Neural cell (in vitro differentiated cells): ENCODE data around the gene OR5H1. TPM values are rescaled to one million over a fixed set of nuclear protein-coding genes. Genes with fewer than 3 reads are reported as not detected.

Source experiments
- H2AFZ ChIP-seq: fragments of 200-600, 300-800 bp; sonication (generic), shearing (Covaris generic); 2 replicates; pipeline ENCODE4 v1.6.0; 2014; ENCODE audit warnings: low read depth, mild to moderate bottlenecking, antibody characterized with exemption, low read length, moderate library complexity
- H3F3A ChIP-seq: fragments of 200-600 bp; shearing (Covaris generic); 2 replicates; pipeline ENCODE4 v1.6.1; 2016; ENCODE audit warnings: mild to moderate bottlenecking, moderate library complexity, mixed read lengths, antibody characterized with exemption, low read length; ENCODE audit not compliant: insufficient read depth, poor library complexity, severe bottlenecking
- H3K27ac ChIP-seq: fragments of 200-600, 300-800 bp; sonication (generic), shearing (Covaris generic); 2 replicates; pipeline ENCODE4 v1.5.1; 2014; ENCODE audit warnings: mild to moderate bottlenecking, low read length, moderate library complexity
- H3K27me3 ChIP-seq: fragments of 300-800, 200-600 bp; sonication (generic), shearing (Covaris generic); 2 replicates; pipeline ENCODE4 v1.6.0; 2014; ENCODE audit warnings: mild to moderate bottlenecking, low read depth, low read length, moderate library complexity; ENCODE audit not compliant: insufficient read depth
- H3K36me3 ChIP-seq: fragments of 300-800, 200-600 bp; sonication (generic), shearing (Covaris generic); 2 replicates; pipeline ENCODE4 v1.5.1; 2014; ENCODE audit warnings: mild to moderate bottlenecking, antibody characterized with exemption, low read length, moderate library complexity; ENCODE audit not compliant: insufficient read depth
- H3K4me2 ChIP-seq: fragments of 300-800, 200-600 bp; sonication (generic), shearing (Covaris generic); 2 replicates; pipeline ENCODE4 v1.6.0; 2014; ENCODE audit warnings: mild to moderate bottlenecking, low read length
- H3K4me3 ChIP-seq: fragments of 300-800, 200-600 bp; sonication (generic), shearing (Covaris generic); 2 replicates; pipeline ENCODE4 v1.5.1; 2014; ENCODE audit warnings: mild to moderate bottlenecking, low read length, moderate library complexity
- H3K79me2 ChIP-seq: fragments of 200-600 bp; shearing (Covaris generic); replicated peaks from 2 replicates; pipeline ENCODE4 v1.6.0; 2014; ENCODE audit warnings: mild to moderate bottlenecking, low read length, moderate library complexity; ENCODE audit not compliant: insufficient read depth
- H3K9ac ChIP-seq: fragments of 300-800, 200-600 bp; sonication (generic), shearing (Covaris generic); 2 replicates; pipeline ENCODE4 v1.6.1; 2016; ENCODE audit warnings: mild to moderate bottlenecking, low read length, mixed read lengths
- H3K9me2 ChIP-seq: fragments of 200-600 bp; shearing (Covaris generic); 2 replicates; pipeline ENCODE4 v1.6.1; 2016; ENCODE audit warnings: mild to moderate bottlenecking, low read length, mixed read lengths; ENCODE audit not compliant: insufficient read depth
- H3K9me3 ChIP-seq: fragments of 200-600, 300-800 bp; sonication (generic), shearing (Covaris generic); 2 replicates; pipeline ENCODE4 v1.6.1; 2016; ENCODE audit warnings: mild to moderate bottlenecking, mixed run types, low read length, moderate library complexity, mixed read lengths
- H4K20me1 ChIP-seq: fragments of 200-600 bp; shearing (Covaris generic); 2 replicates; pipeline ENCODE4 v1.6.1; 2016; ENCODE audit warnings: mild to moderate bottlenecking, mixed run types; ENCODE audit not compliant: insufficient read depth
- CTCF ChIP-seq: fragments of 450-650 bp; IDR thresholded peaks from 2 replicates; pipeline ENCODE4 v1.5.1; 2014; ENCODE audit warnings: antibody characterized with exemption, mild to moderate bottlenecking, moderate library complexity; ENCODE audit not compliant: poor library complexity, severe bottlenecking
- EP300 ChIP-seq: fragments of 450-650 bp; conservative IDR thresholded peaks from 2 replicates; pipeline ENCODE4 v1.6.1; 2014; ENCODE audit warnings: antibody characterized with exemption, mild to moderate bottlenecking, moderate library complexity; ENCODE audit not compliant: poor library complexity, severe bottlenecking
- EZH2 ChIP-seq: fragments of 200-600, 300-800 bp; shearing (Covaris generic), sonication (generic); IDR thresholded peaks from 2 replicates; pipeline ENCODE4 v1.6.1; 2014; ENCODE audit warnings: antibody characterized with exemption, low read length, borderline replicate concordance, mild to moderate bottlenecking; ENCODE audit not compliant: insufficient read depth, poor library complexity, severe bottlenecking
- MXI1 ChIP-seq: fragments of 450-650 bp; conservative IDR thresholded peaks from 2 replicates; pipeline ENCODE4 v1.6.1; 2014; ENCODE audit warnings: antibody characterized with exemption, mild to moderate bottlenecking; ENCODE audit not compliant: poor library complexity, severe bottlenecking
- POLR2AphosphoS5 ChIP-seq: IDR thresholded peaks from 2 replicates; pipeline ENCODE4 v1.6.1; 2012
- RAD21 ChIP-seq: fragments of 450-650 bp; conservative IDR thresholded peaks from 2 replicates; pipeline ENCODE4 v1.6.1; 2014; ENCODE audit warnings: antibody characterized with exemption, mild to moderate bottlenecking, moderate library complexity
- SMC3 ChIP-seq: fragments of 450-650 bp; conservative IDR thresholded peaks from 2 replicates; pipeline ENCODE4 v1.6.1; 2014; ENCODE audit warnings: antibody characterized with exemption, mild to moderate bottlenecking, moderate library complexity; ENCODE audit not compliant: poor library complexity
- TAF1 ChIP-seq: IDR thresholded peaks from 2 replicates; pipeline ENCODE4 v1.6.1; 2012; ENCODE audit warnings: low read depth
- polyA plus RNA-seq: library from polyadenylated mRNA; depleted of rRNA; stranded (reverse); fragments of >200 nt; gene quantifications from 2 replicates; pipeline ENCODE4 v1.2.3, GENCODE V29; 2014
- TF ChIP-seq, protein P1 (sequence below): IDR thresholded peaks from 2 replicates; pipeline ENCODE4 v1.6.1; 2012; ENCODE audit warnings: borderline replicate concordance

OR5H1 gene
- polyA plus RNA-seq, 1 donor from 2014 or later = not detected

- H2AFZ ChIP-seq = no peak overlapping the region
- H3K27ac ChIP-seq = no peak overlapping the region
- no peak overlapping the region for H3K9ac ChIP-seq
- H4K20me1 ChIP-seq = no peaks in the 10 kb centered on the region
- H3K4me2 ChIP-seq = no peak overlapping the region
- H3K36me3 ChIP-seq = no peaks in the 10 kb centered on the region
- TF ChIP-seq TAF1 = no peak
- no peak for TF ChIP-seq RAD21
- TF ChIP-seq POLR2AphosphoS5 = no peak
- TF ChIP-seq, protein P1, sequence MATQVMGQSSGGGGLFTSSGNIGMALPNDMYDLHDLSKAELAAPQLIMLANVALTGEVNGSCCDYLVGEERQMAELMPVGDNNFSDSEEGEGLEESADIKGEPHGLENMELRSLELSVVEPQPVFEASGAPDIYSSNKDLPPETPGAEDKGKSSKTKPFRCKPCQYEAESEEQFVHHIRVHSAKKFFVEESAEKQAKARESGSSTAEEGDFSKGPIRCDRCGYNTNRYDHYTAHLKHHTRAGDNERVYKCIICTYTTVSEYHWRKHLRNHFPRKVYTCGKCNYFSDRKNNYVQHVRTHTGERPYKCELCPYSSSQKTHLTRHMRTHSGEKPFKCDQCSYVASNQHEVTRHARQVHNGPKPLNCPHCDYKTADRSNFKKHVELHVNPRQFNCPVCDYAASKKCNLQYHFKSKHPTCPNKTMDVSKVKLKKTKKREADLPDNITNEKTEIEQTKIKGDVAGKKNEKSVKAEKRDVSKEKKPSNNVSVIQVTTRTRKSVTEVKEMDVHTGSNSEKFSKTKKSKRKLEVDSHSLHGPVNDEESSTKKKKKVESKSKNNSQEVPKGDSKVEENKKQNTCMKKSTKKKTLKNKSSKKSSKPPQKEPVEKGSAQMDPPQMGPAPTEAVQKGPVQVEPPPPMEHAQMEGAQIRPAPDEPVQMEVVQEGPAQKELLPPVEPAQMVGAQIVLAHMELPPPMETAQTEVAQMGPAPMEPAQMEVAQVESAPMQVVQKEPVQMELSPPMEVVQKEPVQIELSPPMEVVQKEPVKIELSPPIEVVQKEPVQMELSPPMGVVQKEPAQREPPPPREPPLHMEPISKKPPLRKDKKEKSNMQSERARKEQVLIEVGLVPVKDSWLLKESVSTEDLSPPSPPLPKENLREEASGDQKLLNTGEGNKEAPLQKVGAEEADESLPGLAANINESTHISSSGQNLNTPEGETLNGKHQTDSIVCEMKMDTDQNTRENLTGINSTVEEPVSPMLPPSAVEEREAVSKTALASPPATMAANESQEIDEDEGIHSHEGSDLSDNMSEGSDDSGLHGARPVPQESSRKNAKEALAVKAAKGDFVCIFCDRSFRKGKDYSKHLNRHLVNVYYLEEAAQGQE = no peak
- TF ChIP-seq EZH2 = no peak
- no peak for TF ChIP-seq MXI1
- no peak for TF ChIP-seq EP300
- TF ChIP-seq CTCF = no peak
- no peak for TF ChIP-seq SMC3
- no peaks in the 10 kb centered on the region for H3K27me3 ChIP-seq
- no peaks in the 10 kb centered on the region for H3F3A ChIP-seq
- no peaks in the 10 kb centered on the region for H3K9me3 ChIP-seq
- H3K79me2 ChIP-seq = no peaks in the 10 kb centered on the region
- H3K4me3 ChIP-seq = no peak overlapping the region
- no peaks in the 10 kb centered on the region for H3K9me2 ChIP-seq
These were observed 49.9 kb downstream of the OR5H1 start for GRCh38 chr3:98180319-98180890.

- Histone ChIP-seq H3K9me3 (no peaks in the 10 kb centered on the region), H3K9me2 (no peaks in the 10 kb centered on the region), H3K27me3 (no peaks in the 10 kb centered on the region), H3K4me2 (no peak overlapping the region), H2AFZ (no peak overlapping the region), H3F3A (no peaks in the 10 kb centered on the region), H3K27ac (no peak overlapping the region), H3K36me3 (no peaks in the 10 kb centered on the region), H3K4me3 (no peak overlapping the region), H4K20me1 (no peaks in the 10 kb centered on the region), H3K9ac (no peak overlapping the region), H3K79me2 (no peaks in the 10 kb centered on the region)
- TF ChIP-seq CTCF (no peak), EZH2 (no peak), POLR2AphosphoS5 (no peak), MXI1 (no peak), RAD21 (no peak), TAF1 (no peak), SMC3 (no peak), EP300 (no peak)
- TF ChIP-seq, protein P1 = no peak
These were observed 51.7 kb downstream of the OR5H1 start for GRCh38 chr3:98182196-98182595.
